TTC549 (cell line): ENCODE data around the gene ENOPH1.
"Not testable (repeated sequence)": the region's sequence is repeated elsewhere in the genome, so short reads cannot be mapped to it uniquely, and the experiment has no call there.

Experiments used
- FAIRE-seq: peaks from 2 replicates; lab custom pipeline; 2012; peaks lifted over from hg19 to GRCh38; lab: Jason Lieb, UNC

The ENOPH1 gene

DNA sequence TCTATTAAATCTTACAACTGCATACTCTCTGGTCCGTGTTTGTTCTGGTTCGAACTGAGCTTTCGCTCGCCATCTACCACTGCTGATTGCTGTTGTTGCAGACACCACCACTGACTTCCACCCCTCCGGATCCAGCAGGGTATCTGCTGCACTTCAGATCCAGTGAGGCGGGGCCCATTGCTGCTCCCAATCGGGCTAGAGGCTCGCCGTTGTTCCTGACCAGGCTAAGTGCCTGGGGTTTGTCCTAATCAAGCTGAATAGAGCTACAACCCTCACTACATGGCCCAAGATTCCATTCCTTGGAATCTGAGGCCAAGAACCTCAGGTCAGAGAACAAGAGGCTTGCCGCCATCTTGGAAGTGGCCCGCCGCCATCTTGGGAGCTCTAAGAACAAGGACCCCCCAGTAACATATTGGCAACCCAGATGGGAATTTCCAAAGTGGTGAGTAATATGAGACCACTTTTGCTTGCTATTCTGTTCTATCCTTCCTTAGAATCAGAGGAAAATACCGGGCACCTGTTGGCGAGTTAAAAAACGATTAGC is 43.3 kb downstream of the ENOPH1 start:
- FAIRE-seq, result no peak

GRCh38 chr4:82475931-82476330 is 45.5 kb downstream of the ENOPH1 start:
- FAIRE-seq, result not testable (repeated sequence)

DNA sequence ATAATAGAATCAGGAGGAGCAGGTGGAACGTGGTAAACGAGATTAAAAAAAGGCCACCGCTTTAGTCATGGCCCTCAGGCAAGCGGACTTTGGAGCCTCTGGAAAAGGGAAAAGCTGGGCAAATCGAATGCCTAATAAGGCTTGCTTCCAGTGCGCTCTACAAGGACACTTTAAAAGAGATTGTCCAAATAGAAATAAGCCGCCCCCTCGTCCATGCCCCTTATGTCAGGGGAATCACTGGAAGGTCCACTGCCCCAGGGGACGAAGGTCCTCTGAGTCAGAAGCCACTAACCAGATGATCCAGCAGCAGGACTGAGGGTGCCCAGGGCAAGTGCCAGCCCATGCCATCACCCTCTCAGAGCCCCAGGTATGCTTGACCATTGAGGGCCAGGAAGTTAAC is 47.1 kb downstream of the ENOPH1 start:
- not testable (repeated sequence) for FAIRE-seq

DNA sequence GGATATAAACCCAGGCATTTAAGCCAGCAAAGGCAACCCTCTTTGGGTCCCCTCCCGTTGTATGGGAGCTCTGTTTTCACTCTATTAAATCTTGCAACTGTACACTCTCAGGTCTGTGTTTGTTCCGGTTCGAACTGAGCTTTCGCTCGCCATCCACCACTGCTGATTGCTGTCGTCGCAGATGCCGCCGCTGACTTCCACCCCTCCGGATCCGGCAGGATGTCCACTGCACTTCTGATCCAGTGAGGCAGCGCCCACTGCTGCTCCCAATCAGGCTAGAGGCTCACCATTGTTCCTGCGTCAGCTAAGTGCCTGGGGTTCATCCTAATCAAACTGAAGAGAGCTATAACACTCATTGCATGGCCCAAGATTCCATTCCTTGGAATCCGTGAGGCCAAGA is 49.2 kb downstream of the ENOPH1 start:
- no peak for FAIRE-seq

DNA sequence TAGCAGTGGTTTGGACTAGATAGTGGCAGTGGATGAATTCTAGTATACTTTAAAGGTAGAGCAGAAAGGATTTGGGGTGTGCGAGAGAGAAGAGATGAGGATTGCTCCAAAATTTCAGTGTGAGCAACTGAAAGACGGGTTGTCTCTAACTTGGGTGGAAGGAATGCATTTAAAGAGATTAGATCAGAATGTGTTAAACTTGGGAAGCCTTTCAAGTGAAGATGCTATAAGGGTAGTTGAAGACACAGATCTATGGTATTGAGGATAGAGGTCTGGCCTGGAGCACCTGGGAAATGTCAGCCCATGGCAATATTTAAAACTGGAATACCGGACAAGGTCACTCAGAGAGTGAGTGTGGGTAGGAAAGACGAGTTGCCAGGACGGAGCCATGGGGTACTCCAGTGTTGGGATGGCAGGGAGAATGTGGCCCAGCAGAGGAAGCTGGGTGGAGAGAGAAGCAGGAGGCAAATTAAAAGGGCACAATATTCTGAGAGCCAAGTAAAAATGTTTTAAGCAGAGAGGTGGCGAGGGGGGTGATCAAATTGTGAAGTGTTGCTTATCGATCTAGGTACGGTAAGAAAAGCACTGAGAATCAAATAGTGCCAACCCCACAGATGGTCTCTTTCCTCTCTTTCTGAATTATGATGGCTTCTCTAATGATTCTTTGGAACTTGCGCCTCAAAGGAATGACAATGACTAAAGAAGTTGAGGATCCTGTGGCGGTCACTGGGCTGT is 50.5 kb downstream of the ENOPH1 start:
- no peak for FAIRE-seq

DNA sequence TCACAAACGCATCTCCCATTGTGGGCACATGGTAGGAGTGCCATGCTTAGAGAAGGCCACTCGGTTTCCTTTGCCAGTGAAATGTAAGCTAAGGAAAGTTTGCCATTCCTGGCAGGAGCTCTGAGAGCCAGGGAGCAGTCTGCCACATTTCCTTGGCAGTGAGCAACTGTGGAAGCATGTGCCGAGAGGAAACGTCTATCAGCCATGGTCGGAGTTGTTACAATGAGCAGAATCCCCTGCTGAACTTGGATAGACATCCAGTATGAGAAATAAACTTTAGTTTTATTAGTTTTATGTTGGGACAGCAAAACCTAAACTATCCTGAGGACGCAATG is 51.1 kb downstream of the ENOPH1 start:
- FAIRE-seq, result no peak

- no peak for FAIRE-seq
These were observed 52.0 kb downstream of the ENOPH1 start for GRCh38 chr4:82482387-82482786.

GRCh38 chr4:82484996-82485783 is 54.8 kb downstream of the ENOPH1 start:
- no peak for FAIRE-seq

DNA sequence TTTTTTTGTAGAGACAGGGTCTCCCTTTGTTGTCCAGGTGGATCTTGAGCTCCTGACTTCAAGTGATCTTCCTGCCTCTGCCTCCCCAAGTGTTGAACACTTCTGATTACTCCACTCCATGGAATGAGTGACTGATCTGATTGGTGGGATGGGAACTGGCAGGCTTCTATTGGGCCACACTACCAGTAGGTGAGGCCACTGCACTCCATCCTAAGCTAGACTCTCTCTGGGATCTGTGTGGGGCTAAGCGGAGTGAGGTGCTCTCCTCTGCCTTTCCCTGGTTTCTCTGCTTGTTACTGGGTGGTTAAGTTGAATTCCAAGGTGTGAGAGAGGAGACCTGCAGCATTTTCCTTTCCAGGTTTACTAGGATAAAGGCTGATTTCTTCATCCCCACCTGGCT is 58.7 kb downstream of the ENOPH1 start:
- no peak for FAIRE-seq

DNA sequence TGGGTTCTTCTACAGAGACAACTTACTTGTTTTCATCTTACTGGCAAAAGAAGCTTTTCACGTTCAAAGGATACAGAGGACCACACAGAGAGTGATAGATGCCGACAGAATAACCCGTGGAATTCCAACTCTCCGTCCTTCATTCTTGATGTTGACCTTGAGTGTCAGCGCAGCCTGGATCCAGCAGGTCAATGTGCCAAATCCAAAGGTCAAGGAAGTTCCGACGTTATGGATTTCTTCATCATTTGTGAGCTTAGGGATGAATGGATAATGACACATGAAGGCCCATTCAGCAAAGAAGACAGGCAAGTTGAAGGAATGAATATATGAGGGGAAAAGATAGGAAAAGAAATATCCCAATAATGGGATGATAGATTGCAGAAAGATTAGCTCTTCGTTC is 59.6 kb downstream of the ENOPH1 start:
- FAIRE-seq, result no peak

DNA sequence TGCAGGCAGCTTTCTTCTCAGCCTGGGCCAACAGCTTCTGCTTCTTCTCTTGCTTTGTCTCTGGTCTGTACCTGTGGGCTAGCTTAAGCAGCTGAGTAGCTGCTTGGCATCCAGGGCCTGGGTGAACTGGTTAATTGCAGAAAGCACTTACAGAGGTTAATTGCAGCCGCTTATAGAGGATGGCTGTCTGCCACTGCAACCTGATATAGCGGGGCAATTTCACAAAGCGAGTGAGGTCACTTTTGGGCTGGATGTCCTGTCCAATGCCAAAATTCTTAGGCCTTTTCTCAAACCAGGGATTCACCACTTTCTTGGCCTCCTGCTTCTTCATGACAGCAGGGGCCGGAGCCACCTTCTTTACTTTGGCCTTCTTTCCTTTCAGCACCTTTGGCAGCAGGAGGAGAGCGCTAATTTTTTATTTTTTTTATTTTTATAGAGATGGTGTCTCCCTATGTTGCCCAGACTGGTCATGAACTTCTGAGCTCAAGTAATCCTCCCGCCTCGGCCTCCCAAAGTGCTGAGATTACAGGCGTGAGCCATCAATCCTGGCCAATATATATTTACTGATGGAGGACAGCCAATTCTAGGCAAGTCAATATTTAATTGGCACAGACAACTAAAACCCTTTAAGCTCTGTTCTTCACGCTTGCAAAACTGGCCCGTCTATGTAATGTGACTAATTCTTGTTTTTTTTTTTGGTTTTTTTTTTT is 61.0 kb downstream of the ENOPH1 start:
- no peak for FAIRE-seq

DNA sequence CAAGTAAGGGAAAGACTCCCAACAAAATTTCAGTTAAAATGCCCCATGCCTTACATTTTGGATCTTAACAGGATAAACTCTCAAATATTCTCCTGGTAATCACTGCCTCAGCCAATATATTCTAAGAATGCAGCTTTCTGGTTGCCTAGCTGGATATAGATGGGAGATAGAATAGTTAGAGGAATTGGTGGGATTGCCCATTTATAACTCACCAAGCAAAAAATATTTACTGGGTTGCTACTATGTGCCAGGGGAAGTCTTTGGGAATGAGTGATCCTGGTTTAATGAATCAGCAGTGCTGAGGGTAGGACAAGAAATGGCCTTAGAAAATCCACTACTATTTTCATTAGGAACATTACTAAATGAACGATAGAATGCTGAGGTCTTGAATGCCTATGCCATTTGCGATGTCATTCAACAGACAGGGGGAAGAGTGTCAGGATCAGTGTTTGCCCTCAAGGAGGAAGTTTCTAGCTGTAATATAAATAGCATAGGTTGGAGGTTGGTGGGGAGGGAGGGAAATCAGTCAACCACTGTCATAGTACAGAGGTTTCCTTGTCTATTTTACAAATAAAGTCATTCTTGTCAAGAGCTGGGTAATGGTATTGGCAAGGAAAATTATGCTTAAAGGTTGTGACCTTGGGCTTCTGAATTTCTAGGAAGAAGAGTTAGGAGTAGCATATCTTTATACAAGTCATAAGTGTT is 63.5 kb downstream of the ENOPH1 start:
- FAIRE-seq, result no peak

DNA sequence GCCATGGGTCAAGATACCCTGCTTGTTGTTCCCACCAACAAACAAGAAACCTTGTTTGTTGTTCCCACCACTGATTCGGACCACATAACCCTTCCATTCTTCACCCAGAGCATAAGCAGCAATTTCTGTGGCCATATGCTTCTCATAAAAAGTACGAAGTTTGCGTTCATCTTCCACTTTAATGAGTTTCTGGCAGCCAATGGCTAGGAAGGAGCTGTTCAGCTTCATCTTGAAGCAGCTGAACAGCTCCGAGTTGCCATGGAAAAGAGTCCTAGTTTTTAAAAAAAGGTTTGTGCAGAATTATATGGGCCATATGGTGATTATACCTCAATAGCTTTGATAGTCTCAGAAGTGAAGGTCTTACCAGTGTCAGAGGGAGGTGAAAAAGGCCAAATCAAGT is 65.3 kb downstream of the ENOPH1 start:
- FAIRE-seq, result no peak

DNA sequence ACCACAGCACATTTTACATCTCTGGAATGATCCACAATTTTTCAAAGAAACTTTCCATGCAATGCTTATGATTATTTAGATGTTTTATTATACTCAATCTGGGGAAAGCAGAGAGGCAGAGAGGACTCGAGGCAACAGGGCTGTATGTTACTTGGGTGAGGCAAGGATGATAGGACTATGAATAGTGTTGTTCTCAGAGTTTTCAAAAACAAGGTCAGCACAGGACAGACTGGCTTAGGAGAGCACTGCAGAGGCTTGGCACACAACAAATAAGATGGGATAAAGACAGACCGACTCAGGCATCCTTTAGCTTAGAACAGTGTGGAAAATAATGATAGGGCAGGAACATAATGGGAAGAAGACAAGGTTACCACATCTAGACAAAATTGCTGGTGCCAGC is 66.0 kb downstream of the ENOPH1 start:
- FAIRE-seq, result no peak

GRCh38 chr4:82499738-82500434 is 69.5 kb downstream of the ENOPH1 start:
- no peak for FAIRE-seq

DNA sequence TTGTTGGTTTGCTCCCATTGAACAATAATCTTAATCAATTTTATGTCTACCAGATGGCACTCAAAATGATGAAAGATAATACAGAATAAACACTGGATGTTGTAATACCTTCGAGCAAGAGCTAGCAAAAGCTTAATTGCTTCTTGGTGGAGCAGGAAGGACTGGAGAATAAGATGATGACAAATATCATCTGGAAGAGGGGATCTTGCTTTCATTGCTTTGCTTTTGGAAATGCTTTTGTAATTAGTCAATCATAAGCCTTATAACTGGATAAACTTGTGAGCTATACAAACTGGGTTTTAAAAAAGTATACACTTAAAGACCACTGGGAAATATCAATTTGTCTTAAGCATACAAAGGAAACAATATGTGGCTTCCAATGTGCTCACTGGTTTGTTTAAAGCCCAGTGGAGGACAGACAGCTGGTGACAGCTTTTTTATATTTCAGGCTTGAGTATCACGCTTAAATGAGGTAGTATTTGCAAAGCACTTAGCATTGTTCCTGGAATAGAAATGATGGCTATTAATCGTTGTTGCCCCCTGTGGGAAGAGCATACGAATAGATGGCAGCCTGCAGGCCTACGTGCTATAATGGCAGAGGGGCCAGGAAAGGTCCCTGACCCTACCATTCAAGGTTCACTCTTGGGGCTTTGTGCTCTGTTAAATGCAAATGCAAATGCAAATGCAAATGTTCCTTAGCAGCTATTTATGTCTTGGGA is 70.2 kb downstream of the ENOPH1 start:
- FAIRE-seq, result no peak

- FAIRE-seq, result no peak
These were observed 70.7 kb downstream of the ENOPH1 start for GRCh38 chr4:82501154-82501442.

GRCh38 chr4:82508011-82508410 is 77.6 kb downstream of the ENOPH1 start:
- no peak for FAIRE-seq

DNA sequence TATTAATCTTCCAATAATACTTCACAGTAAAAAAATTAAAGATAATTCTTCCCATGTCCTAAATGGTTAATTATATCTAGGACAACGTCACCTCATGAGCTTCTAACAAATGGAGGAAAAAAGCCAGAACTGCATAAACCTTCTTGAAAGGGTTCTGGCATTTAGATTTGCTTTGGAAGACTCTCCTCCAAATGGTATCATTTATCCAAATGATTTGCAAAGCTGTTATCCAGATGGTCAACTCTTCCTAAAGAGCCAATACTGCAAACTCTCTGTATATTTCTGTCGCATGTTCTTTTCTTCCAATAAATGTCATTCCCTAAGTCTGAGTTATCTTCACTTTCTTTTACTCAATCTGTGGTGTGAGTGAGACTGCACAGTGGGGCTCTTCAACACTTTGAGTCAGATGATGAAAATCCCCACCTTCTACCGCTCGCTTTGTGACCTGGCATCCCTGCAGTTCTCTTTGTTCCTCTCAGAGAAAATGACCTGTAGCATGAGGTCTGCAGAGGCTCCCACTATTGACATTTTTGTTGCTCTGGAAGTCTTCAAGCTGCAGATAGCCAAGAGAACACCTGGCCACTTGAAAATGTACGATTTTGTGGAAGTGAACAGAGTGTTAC is 78.5 kb downstream of the ENOPH1 start:
- no peak for FAIRE-seq

DNA sequence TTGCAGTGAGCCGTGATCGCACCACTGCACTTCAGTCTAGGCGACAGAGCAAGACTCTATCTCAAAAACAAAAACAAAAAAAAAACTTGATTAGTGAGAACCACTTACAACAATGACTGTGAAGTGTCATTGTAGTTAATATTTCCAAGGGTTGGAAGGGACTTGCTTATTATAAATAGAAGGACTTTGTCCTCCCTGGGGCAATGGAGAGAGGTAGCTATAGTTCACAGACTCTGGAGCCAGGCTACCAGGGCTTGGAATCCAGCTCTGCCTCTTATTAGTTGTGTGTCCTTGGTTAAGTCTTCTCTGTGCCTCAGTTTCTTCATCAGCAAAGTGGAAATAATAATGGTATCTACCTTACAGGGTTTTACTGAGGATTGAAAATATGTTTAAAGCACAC is 79.8 kb downstream of the ENOPH1 start:
- FAIRE-seq, result no peak
